ENCODE measurements around the gene PPIL1.

PPIL1 gene

DNA sequence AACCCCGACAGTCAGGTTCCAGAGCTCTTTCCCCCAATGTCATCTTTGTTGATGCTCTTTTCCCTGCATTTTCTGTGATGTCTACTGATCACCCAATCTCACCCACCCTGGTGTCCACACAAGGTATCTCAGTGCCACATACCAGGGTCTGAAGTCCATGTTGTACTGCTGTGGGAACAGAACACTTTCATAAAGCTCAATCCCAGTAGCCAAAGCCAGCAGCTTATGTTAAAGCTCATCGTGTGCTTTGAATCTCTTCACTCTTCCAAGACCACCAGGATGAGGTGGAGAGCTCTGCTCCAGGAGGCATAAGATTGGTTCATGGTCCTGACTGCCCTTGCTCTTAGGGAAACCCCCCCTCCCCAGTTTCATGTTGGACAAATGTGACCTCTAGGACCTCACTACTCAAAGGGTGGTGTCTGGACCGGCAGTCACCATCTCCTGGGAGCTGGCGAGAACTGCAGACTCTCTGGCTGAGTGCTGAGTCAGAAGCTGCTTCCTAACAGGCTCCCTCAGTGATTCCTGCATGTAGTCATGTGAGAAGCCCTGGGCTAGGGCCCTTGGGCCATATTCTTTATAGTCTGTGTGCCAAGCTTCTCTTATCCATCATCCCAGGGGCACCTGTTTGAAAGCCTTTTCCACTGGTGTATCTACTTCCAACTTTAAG lies 22.0 kb downstream of the PPIL1 start:
- no peak for DNase-seq

- DNase-seq: no peak
Measured at GRCh38 chr6:36851626-36852025, 23.0 kb downstream of the PPIL1 start.

DNA sequence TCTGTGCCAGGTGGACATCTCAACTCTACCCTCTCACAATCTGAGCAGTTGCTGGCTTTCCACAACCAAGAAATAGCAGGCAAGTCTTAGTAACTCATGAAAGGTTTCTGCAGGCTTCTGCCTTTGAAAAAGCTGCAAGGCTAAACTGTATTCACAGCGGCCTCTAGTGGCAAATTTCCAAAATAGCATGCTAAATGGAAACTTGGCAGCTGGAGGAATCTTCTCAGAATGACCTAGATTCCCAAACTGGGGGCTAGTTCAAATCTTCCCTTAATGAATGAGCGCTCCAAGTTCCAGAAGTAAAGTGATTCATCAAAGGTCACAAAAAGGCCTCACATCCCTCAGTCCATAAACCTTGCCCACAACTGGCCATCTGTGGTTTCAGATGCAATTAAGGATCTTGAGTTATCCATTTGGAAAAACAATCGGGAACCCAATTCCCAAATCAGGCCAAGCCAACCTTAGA lies 23.4 kb downstream of the PPIL1 start:
- peak; percentile 49 to 62 for DNase-seq

- no peak for DNase-seq
Measured at GRCh38 chr6:36850021-36850420, 24.6 kb downstream of the PPIL1 start.

DNA sequence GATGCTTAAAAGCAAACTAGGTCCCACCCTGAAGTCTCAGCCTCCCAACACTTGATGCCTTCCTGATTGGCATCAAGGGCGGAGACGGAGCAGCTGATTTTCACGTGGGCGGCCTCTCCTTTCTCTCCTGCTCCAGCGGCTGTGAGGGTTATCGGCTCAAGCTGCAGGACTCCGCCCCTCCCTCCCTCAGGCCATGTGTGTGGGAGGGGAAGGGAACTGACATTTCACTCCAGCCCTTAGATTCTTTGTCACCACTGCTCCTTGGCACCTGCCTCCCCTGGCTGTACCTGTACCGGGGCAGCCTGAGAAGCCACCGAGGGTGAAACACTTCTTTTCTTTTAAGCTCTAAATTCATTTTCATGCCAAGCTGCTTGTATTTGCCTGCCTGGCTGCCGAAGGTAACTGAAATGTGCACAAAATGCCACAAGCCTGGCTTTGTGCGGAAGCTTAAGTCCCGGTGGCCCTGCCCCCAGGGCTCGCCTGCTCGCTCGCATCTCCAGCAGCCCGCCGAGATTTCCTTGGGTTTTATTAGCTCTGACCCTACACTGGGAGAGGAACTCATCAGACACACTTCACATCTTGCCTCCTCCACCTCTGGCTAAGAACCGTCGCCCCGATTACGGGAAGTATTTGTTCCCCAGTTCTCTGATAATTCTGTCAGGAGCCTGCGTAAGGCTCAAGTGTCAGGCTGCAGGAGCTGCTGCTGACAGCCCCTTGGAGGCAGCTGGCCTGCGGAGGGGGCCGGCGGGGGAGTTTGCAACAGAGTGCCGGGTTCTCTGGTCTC lies 25.8 kb downstream of the PPIL1 start:
- DNase-seq: peak in 1 of 2 experiments; percentile 26

DNA sequence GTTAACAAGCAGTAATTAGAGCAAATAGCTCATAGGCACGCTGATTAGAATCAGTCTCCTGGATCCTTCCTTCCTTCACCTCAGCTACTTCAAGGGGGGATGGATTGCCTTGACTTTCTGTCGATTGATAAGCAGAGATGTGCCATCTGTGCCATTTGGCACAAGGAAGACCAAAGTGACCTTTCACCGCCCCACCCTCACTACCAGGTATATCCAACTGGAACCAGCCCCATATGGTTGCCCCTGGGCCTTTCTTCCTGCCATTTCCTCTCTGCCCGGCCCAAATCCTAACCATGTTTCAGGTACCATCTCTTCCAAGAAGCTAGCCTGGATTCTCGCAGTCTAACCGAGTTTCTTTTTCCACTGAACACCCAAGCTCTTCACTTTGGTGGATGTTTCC lies 26.6 kb downstream of the PPIL1 start:
- DNase-seq: no peak

GRCh38 chr6:36847152-36847551 lies 27.5 kb downstream of the PPIL1 start:
- DNase-seq: no peak

DNA sequence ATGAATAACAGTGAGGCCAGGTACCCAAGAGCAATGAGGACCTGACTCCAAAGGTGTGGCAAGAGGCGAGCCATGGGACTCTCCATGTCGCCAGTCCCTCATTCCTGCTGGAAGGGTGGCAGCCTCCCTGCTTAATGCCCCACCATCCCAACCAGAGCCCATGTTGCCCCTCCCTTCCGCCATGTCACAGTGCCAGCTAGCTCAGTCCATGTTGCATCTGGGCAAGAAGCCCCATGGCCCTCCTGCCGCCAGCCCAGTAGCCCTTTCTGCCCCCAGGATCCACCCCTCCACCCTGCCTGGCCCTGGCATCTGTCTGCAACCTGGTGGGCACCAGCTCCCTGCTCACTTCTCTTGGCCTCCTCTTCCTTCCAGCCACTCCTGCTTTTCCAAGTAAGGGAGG lies 29.4 kb downstream of the PPIL1 start:
- no peak for DNase-seq

- DNase-seq: no peak
Measured at GRCh38 chr6:36844232-36845170, 30.1 kb downstream of the PPIL1 start.

DNA sequence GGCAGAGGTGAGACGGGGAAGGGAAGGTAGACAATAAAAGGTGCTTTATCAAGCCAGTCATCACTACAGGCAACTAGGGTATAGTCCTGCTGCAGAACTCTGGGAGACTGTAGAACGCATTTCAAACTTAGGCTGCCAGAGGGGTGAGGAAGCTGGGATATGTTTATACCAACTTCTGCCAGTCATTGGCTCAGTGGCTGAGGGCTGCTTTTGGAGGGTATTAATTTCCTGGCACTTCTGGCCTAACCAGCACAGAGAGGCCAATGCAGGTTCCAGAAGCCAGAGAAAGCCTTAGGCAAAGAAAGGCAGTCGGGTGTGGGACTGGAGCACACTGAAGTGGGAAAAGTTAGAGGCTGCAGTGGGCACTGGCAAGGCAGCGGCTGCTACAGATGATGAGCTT lies 31.4 kb downstream of the PPIL1 start:
- no peak for DNase-seq

- DNase-seq: no peak
Measured at GRCh38 chr6:36841756-36842155, 32.8 kb downstream of the PPIL1 start.

DNA sequence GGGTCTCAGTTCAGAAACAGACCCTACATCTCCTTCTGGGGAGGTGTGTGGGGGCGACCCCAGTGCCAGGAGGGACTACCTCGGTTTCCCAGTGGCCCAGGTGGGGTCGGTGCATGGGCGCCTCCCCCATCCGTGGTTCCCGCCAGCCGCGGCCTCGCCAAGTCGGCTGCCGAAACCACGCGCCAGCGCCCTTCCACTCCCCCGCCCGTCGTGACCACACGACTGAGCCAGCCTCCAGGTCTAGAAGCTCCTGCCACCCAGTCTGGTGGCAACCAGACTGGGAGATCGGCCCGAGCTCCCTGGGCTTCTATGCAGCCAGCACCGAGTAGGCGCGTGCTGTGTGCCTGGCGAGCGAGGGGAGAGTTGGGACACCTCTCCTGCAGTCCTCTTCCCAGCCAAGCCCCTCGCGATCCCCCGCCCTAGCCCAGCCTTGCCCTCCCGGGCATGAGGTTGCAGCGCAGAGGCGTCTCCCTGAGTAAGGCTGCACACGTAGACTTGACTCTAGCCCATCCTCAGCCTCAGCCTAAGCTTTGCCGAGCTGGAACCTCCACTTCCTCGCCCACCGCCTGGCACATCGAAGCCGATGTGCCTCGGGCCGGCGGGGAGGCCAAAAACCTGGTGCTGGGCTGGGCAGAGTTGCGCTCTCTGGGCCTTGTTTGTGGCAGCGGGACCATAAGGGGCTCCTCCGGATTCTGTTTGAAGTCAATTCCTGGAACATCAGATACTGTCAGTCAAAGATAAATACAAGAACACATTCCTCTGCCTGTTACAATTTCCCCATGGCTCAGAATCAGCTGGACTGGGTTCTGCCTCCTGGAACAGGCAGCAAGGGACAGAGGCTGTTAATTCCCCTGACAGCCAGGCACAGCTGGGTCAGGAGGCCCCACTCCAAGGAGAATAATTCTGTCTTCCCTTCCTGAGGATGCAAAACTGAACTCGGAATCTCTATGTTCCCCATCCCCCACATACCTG lies 33.9 kb downstream of the PPIL1 start:
- DNase-seq: no peak

DNA sequence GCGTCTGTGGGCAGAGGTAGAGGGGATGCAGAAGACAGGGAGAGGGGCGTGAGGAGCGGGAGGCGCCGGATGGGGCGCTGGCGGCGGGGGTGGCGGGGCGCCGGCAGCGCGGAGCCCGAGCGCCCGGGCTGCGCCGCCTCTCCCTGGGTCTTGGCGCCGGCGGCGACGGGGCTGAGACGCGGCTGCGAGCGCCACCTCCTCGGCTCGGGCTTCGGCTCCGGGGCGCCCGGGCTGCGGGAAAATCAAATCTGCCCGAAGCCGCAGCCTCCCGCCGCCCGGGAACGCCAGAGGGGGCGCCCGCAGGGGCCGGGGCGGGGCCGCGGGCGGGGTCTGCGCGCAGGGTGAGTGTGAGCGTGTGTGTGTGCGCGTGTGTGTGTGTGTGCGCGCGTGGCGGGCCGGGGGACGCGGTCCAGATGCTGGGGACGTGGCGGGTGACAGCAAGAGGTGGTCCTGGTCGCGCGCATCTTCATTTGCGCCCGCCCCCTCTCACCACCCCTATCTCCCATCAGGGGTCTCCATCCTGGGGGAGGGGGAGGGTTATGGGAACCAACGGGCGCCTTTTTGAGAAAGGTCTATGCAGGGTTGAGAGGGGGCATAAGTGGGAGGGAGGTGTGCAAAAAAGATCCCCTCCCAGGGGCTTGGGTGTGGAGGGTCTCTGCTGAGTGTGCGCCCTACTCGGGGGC lies 34.7 kb downstream of the PPIL1 start:
- DNase-seq: no peak

GRCh38 chr6:36838896-36839748 lies 35.5 kb downstream of the PPIL1 start, which contains the start of gene CPNE5:
CPNE5 (minus strand) TSS chr6:36839444; CDS start chr6:36839377, 67 bp downstream.
- DNase-seq: no peak

DNA sequence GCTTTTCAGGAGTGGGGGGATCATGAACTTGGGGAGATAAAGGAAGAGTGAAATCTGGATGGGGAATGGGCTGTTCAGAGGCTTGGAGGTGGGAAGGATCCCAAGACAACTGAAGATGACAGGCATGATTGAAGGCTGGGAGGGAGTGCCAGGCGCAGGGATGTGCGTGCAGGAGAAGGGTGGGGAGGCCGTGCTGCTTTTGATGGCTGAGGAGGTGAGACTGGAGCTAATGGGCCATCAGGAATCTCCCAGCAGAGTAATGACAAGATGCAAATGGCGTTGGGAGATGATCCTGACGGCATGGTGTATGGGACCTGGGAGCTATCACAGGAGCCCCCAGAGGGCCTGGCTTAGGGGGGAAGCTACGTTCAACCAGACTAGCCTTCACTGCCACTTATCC lies 36.9 kb downstream of the PPIL1 start:
- no peak for DNase-seq

GRCh38 chr6:36837022-36837339 lies 37.6 kb downstream of the PPIL1 start:
- DNase-seq: no peak

GRCh38 chr6:36836111-36837021 lies 38.2 kb downstream of the PPIL1 start:
- DNase-seq: no peak

- no peak for DNase-seq
Measured at GRCh38 chr6:36834576-36835341, 39.8 kb downstream of the PPIL1 start.

Measured in SHP77 (cell line).